Measurements from ENCODE around the gene NRXN2. TPM values are rescaled to one million over a fixed set of nuclear protein-coding genes. Genes with fewer than 3 reads are reported as not detected.
"Not testable (repeated sequence)": the region's sequence is repeated elsewhere in the genome, so short reads cannot be mapped to it uniquely, and the experiment has no call there.

The NRXN2 gene
- total RNA-seq, 2 experiments from 2014 or later, result 0.13 to 0.34 TPM

- CTCF ChIA-PET, result no interaction called here
- no peak for DNase-seq
- H3K36me3 Mint-ChIP-seq (ENCODE audit: low read depth), result no peaks in the 10 kb centered on the region
- no peak overlapping the region for H3K27ac Mint-ChIP-seq
- ATAC-seq, result no peak
- POLR2A ChIA-PET, result no interaction called here
- no peaks in the 10 kb centered on the region for H3K4me1 Mint-ChIP-seq (ENCODE audit: low read depth)
- no peaks in the 10 kb centered on the region for H3K27me3 Mint-ChIP-seq (ENCODE audit: low read depth)
- no peaks in the 10 kb centered on the region for H3K9me3 Mint-ChIP-seq (ENCODE audit: insufficient read depth)
- no peak overlapping the region for H3K4me3 Mint-ChIP-seq
Measured at GRCh38 chr11:64601605-64602465, 121.2 kb downstream of the NRXN2 start.

GRCh38 chr11:64600281-64600992, 122.6 kb downstream of the NRXN2 start:
- Mint-ChIP-seq H3K27me3 (ENCODE audit: low read depth) (no peaks in the 10 kb centered on the region), H3K4me1 (ENCODE audit: low read depth) (no peaks in the 10 kb centered on the region), H3K36me3 (ENCODE audit: low read depth) (no peaks in the 10 kb centered on the region), H3K27ac (no peak overlapping the region), H3K9me3 (ENCODE audit: insufficient read depth) (no peaks in the 10 kb centered on the region), H3K4me3 (no peak overlapping the region)
- DNase-seq (no peak), ATAC-seq (no peak)
- ChIA-PET POLR2A (no interaction called here), CTCF (no interaction called here)

GRCh38 chr11:64599698-64600211, 123.2 kb downstream of the NRXN2 start:
- Mint-ChIP-seq H3K36me3 (ENCODE audit: low read depth) (no peaks in the 10 kb centered on the region), H3K9me3 (ENCODE audit: insufficient read depth) (no peaks in the 10 kb centered on the region), H3K4me1 (ENCODE audit: low read depth) (no peaks in the 10 kb centered on the region), H3K27me3 (ENCODE audit: low read depth) (no peaks in the 10 kb centered on the region), H3K4me3 (no peak overlapping the region), H3K27ac (no peak overlapping the region)
- ATAC-seq (no peak), DNase-seq (no peak)
- ChIA-PET CTCF (no interaction called here), POLR2A (no interaction called here)

- no peaks in the 10 kb centered on the region for H3K27me3 Mint-ChIP-seq (ENCODE audit: low read depth)
- ChIA-PET POLR2A (no interaction called here), CTCF (no interaction called here)
- no peaks in the 10 kb centered on the region for H3K36me3 Mint-ChIP-seq (ENCODE audit: low read depth)
- H3K27ac Mint-ChIP-seq, result no peak overlapping the region
- H3K4me1 Mint-ChIP-seq (ENCODE audit: low read depth), result no peaks in the 10 kb centered on the region
- H3K9me3 Mint-ChIP-seq (ENCODE audit: insufficient read depth), result no peaks in the 10 kb centered on the region
- no peak overlapping the region for H3K4me3 Mint-ChIP-seq
- no peak for ATAC-seq
- DNase-seq, result no peak
Measured at GRCh38 chr11:64598797-64599697, 124.0 kb downstream of the NRXN2 start.

- Mint-ChIP-seq H3K27me3 (ENCODE audit: low read depth) (no peaks in the 10 kb centered on the region), H3K9me3 (ENCODE audit: insufficient read depth) (no peaks in the 10 kb centered on the region), H3K4me1 (ENCODE audit: low read depth) (no peaks in the 10 kb centered on the region), H3K36me3 (ENCODE audit: low read depth) (no peaks in the 10 kb centered on the region), H3K4me3 (no peak overlapping the region), H3K27ac (no peak overlapping the region)
- DNase-seq (no peak), ATAC-seq (no peak)
- POLR2A ChIA-PET, result no interaction called here
- CTCF ChIA-PET, result no interaction called here
Measured at GRCh38 chr11:64598106-64598796, 124.7 kb downstream of the NRXN2 start.

- no peak overlapping the region for H3K27ac Mint-ChIP-seq
- H3K36me3 Mint-ChIP-seq (ENCODE audit: low read depth), result no peaks in the 10 kb centered on the region
- CTCF ChIA-PET, result no interaction called here
Measured at GRCh38 chr11:64597671-64598101, 125.3 kb downstream of the NRXN2 start.

GRCh38 chr11:64595922-64596321, 127.1 kb downstream of the NRXN2 start:
- H3K4me3 Mint-ChIP-seq; H3K27ac Mint-ChIP-seq; CTCF ChIA-PET; H3K36me3 Mint-ChIP-seq (ENCODE audit: low read depth); H3K4me1 Mint-ChIP-seq (ENCODE audit: low read depth); H3K9me3 Mint-ChIP-seq (ENCODE audit: insufficient read depth); ATAC-seq; DNase-seq; POLR2A ChIA-PET; H3K27me3 Mint-ChIP-seq (ENCODE audit: low read depth): not testable (repeated sequence)

More at GRCh38 chr11:64597671-64598101, 125.3 kb downstream of the NRXN2 start:
- ATAC-seq, result no peak
- POLR2A ChIA-PET, result no interaction called here
- Mint-ChIP-seq H3K9me3 (ENCODE audit: insufficient read depth) (no peaks in the 10 kb centered on the region), H3K27me3 (ENCODE audit: low read depth) (no peaks in the 10 kb centered on the region), H3K4me3 (no peak overlapping the region), H3K4me1 (ENCODE audit: low read depth) (no peaks in the 10 kb centered on the region)
- DNase-seq, result no peak

- Mint-ChIP-seq H3K4me3 (no peak overlapping the region), H3K27me3 (ENCODE audit: low read depth) (no peaks in the 10 kb centered on the region), H3K4me1 (ENCODE audit: low read depth) (no peaks in the 10 kb centered on the region), H3K27ac (no peak overlapping the region), H3K36me3 (ENCODE audit: low read depth) (no peaks in the 10 kb centered on the region), H3K9me3 (ENCODE audit: insufficient read depth) (no peaks in the 10 kb centered on the region)
- ChIA-PET POLR2A (no interaction called here), CTCF (no interaction called here)
- DNase-seq, result no peak
- ATAC-seq, result no peak
Measured at GRCh38 chr11:64594159-64594939, 128.6 kb downstream of the NRXN2 start.

GRCh38 chr11:64593156-64594105, 129.6 kb downstream of the NRXN2 start:
- H3K4me1 Mint-ChIP-seq (ENCODE audit: low read depth), result no peaks in the 10 kb centered on the region
- no peak overlapping the region for H3K4me3 Mint-ChIP-seq
- no peak overlapping the region for H3K27ac Mint-ChIP-seq
- no peak for ATAC-seq
- no peaks in the 10 kb centered on the region for H3K36me3 Mint-ChIP-seq (ENCODE audit: low read depth)
- no peaks in the 10 kb centered on the region for H3K9me3 Mint-ChIP-seq (ENCODE audit: insufficient read depth)
- peaks cover 3% of the 10 kb centered on the region for H3K27me3 Mint-ChIP-seq (ENCODE audit: low read depth)
- DNase-seq, result no peak
- ChIA-PET CTCF (no interaction called here), POLR2A (no interaction called here)

GRCh38 chr11:64592656-64593055, 130.3 kb downstream of the NRXN2 start:
- ChIA-PET CTCF (no interaction called here), POLR2A (no interaction called here)
- Mint-ChIP-seq H3K4me3 (no peak overlapping the region), H3K4me1 (ENCODE audit: low read depth) (no peaks in the 10 kb centered on the region), H3K27ac (no peak overlapping the region), H3K36me3 (ENCODE audit: low read depth) (no peaks in the 10 kb centered on the region), H3K27me3 (ENCODE audit: low read depth) (peaks cover 11% of the 10 kb centered on the region), H3K9me3 (ENCODE audit: insufficient read depth) (no peaks in the 10 kb centered on the region)
- DNase-seq, result no peak
- no peak for ATAC-seq
